Fibroblast of the aortic adventitia (primary cell): ENCODE data around the gene POP4. TPM values are rescaled to one million over a fixed set of nuclear protein-coding genes. Genes with fewer than 3 reads are reported as not detected.

Experiments used
- DNase-seq: peaks from one replicate; pipeline ENCODE4 v3.0.0-alpha.2; 2010; ENCODE audit warnings: low read depth
- H3K4me3 ChIP-seq: 2 replicates; pipeline ENCODE4 v1.5.1; 2011; ENCODE audit warnings: low read depth, mild to moderate bottlenecking, control low read depth, low read length, moderate library complexity
- CTCF ChIP-seq: IDR thresholded peaks from 2 replicates; pipeline ENCODE4 v1.5.1; 2011; ENCODE audit warnings: mild to moderate bottlenecking, low read length, control low read depth, inconsistent platforms; ENCODE audit not compliant: insufficient read depth
- total RNA-seq: library from RNA; depleted of rRNA; stranded (reverse); fragments of >200 nt; gene quantifications from 2 replicates; pipeline ENCODE4 v1.2.3, GENCODE V29; 2012; ENCODE audit warnings: low replicate concordance

The POP4 gene
- total RNA-seq, 1 donor: 76.6 TPM

DNA sequence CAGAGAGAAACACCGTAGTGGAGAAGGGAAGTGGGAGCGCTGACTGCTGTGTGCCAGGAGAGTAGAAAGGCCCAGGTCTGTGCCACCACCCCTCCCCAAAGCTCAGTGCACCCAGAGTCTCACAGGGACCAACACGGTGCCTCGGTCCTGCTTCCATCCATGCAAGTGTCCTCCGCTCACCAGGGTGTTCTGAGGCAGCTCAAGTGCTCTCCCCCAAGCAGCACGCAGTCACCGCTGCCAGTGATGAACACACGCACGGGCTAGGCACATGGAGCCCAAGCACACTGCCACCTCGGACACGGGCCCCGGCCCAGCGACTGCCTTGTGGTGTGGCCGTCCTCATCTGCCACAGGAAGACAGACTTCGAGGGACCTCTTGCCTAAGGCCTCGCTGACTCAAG is 10.5 kb downstream of the POP4 start:
- DNase-seq: no peak
- H3K4me3 ChIP-seq: no peak overlapping the region
- TF ChIP-seq CTCF: no peak

- no peak for DNase-seq
- no peak for TF ChIP-seq CTCF
- no peak overlapping the region for H3K4me3 ChIP-seq
These were observed 11.5 kb downstream of the POP4 start for GRCh38 chr19:29617366-29618266.

- no peak for TF ChIP-seq CTCF
- DNase-seq: no peak
- H3K4me3 ChIP-seq: no peak overlapping the region
These were observed 12.4 kb downstream of the POP4 start for GRCh38 chr19:29618434-29618833.

DNA sequence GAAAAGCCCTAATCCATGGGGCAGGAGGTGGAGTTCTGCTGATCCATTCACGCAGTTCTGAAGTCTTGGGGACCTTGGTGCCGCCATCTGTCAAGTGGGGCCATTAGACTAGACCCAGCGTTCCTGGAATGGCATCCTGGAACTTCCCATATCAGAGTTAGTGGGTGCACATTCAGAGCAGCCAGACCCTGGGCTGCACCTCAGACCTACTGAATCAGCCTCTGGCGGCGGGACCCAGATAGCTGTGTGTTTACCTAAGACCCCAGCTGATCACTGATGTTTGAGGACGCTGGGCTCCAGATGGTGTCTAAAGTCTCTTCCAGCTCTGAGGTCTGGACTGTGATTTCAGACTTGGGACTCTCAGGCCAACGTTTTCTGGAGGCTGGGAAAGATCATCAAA is 12.8 kb downstream of the POP4 start:
- no peak for TF ChIP-seq CTCF
- no peak for DNase-seq
- H3K4me3 ChIP-seq: no peak overlapping the region

DNA sequence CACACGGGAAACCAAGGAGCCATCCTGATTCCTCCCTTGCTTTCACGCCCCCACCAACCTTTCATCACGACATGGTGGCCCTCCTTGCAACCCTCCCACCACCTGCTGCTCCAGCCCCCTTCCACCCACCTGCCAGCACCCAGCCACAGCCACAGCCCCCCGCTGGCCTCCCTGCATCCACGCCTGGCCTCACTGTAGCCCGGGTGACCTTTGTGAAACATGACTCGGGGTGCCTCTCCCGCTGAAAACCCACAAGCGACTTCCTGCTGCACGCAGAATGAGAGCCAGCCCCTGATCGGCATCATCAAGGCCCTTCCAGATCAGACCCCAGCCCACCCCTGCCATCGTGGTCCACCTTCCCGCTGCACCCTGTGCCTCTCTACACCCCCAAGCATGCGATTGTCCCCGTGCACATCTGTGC is 14.9 kb downstream of the POP4 start:
- no peak overlapping the region for H3K4me3 ChIP-seq
- no peak for DNase-seq
- no peak for TF ChIP-seq CTCF

DNA sequence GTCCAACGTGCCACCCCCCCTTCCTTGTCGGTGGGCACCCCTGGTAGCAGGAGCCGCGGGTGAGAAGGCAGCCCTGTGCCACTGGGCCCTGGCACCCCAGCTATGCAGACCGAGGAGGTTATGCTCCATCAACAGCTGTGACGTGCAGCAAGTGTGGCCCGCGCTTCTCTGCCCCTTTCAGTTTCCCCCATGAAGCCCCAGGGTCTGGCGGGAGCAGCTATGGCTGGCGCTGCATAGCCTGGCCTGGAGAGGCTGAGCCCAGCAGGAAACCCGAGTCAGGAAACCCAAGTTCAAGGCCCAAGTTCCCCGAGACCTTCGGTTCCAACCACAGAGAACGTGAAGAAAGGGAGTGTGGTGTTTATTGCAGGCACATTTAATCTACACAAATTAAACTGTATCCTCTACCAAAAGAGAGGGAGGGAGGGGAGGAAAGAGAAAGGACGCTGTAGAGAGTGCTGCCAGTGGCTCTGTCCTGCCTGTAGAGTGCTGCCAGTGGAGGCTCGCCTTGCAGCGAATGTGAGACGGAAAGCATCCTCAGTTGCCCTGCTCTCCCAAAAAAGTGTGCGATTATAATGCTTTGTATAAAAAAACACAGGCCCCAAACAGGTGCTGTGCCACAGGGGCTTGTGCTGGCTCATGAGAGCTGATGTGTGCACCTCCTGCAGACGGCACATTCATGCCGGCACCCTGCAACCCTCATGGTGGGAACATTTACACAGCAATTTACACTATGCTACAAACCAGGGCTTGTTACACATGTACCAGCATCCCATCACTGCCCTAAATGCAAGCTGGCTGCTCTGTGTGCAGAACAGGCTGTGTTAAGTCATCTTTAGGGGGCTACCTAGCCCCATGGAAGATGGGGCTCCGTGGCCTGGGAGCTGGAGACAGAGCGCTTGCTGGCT is 16.3 kb downstream of the POP4 start:
- DNase-seq: no peak
- TF ChIP-seq CTCF: no peak
- H3K4me3 ChIP-seq: no peak overlapping the region
